Cardiac septum (tissue), 1 donor: ENCODE measurements around the gene PRKG1. TPM values are rescaled to one million over a fixed set of nuclear protein-coding genes. Genes with fewer than 3 reads are reported as not detected.

Experiments used
- DNase-seq: peaks from one replicate; pipeline ENCODE4 v3.0.0-alpha.2; 2020; ENCODE audit warnings: low spot score
- intact Hi-C: fragments of 100-400 bp; cut with DNase I; formaldehyde crosslinking; loops from one replicate; pipeline ENCODE4 v1.14.0; 2022
- total RNA-seq: library from RNA; stranded (reverse); fragmentation: NEBNext Ultra II Directional; extraction: Animal tissue kit (Norgen Biotek cat#: 25700); gene quantifications from one replicate; pipeline ENCODE4 v1.2.1, GENCODE V29; 2021
- donor health status: DM: no; HTN: no; CAD: no.

PRKG1 gene
- total RNA-seq, 1 donor from 2014 or later: 35.6 TPM

DNA sequence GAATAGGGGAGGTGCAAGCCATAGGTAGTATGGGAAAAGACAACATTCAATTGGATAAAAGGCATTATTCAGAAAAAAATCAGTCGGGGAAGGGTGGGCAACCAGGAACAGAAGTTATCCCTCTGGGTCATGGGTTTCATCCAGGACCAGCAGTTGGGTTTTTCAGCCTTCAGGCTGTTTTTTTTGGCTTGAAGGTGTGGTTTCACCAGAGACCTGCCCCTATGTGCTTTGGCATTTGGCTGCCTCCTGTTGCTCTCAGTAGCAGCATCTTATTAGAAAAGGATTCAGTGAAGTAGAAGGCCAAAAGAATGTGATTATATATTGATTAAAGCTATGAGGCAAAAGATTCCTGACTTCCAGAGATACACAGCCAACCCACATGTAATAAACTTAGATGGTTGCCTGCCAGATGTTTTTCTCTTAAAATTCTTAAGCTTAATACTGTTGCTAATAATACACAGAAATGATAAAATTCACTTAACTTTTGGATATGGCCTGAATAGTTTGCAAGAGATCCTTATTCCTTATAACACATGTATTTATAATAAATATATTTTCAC, 876.8 kb downstream of the PRKG1 start:
- intact Hi-C loops: loop anchor here (10.0 kb wide), 2 partner anchors 246 to 886 kb away; no protein-coding TSS in a partner anchor
- DNase-seq: no peak

DNA sequence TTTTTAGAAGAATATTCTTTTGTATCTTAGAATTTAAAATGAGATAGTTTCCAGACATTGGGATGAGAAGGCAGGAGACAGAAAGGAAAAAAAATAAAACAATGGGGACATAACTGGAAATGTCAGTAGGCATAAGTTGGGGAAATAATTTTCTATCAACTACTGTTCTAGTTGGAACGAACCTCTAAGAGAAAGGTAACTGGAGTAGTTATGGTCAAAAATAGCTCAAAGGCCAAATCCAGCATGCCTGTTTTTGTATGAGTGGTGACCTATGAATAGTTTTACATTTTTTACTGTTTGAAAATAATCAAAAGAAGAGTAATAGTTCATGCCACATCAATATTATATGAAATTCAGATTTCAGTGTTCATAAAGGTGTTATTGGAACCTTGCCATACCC, 877.3 kb downstream of the PRKG1 start:
- DNase-seq: no peak
- intact Hi-C loops: loop anchor here (10.0 kb wide), 2 partner anchors 247 to 887 kb away; no protein-coding TSS in a partner anchor

DNA sequence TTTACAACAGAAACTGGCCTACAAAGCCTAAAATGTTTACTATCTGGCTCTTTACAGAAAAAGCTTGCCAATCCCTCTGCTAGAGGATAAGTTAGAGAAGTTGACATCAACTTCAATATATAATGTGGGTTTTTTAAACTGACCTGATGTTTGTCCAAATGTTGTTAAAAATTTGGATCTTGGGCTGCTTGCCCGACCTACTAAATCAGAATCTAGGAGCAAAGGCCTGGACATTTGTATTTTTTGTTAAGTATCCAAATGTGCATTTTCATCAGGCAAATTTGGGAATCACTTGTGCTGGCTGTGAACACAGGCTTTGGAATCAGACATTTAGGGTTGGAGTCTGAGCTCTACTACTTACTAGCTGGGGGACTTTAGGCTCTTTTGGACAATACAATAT, 877.8 kb downstream of the PRKG1 start:
- intact Hi-C loops: loop anchor here (10.0 kb wide), 2 partner anchors 247 to 887 kb away; no protein-coding TSS in a partner anchor
- DNase-seq: no peak

GRCh38 chr10:51955696-51956095, 881.4 kb downstream of the PRKG1 start:
- intact Hi-C loops: loop anchor here (10.0 kb wide), 2 partner anchors 251 to 891 kb away; no protein-coding TSS in a partner anchor
- no peak for DNase-seq

DNA sequence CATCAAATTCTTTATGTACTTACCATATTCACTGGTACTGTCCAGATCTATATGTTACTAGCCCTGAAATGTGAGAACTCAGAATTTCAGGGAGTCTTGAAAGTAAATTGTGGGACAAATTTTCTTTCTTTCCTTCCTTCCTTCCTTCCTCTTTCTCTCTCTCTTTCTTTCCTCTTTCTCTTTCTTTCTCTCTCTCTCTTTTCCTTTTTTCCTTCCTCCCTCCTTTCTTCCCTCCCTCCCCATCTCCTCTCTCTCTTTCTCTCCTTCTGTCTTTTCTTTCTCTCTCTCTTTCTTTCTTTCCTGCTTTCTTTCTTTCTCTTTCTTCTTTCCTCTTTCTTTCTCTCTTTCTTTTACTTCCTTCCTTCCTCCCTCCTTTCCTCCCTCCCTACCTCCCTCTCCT, 882.5 kb downstream of the PRKG1 start:
- no peak for DNase-seq
- intact Hi-C loops: loop anchor here (10.0 kb wide), 2 partner anchors 252 to 892 kb away; no protein-coding TSS in a partner anchor

DNA sequence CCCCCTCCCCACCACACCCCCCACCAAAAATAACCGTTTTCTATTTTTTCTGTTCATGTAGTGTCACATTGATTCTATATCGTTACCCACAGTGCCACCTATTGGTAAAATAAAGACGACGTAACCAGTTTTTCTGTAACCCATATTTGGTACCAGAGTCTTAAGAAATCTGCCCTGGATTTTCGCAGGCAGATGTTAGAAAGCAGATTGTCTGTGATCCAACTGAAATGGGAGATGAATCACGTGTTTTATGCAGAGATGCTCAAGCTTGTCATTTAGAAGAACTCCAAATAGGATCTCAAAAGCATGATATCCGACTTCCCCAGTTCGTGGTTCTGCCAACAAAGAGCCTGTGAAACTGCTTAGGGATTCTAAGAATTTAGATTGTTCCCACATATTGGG, 886.2 kb downstream of the PRKG1 start:
- no peak for DNase-seq
- intact Hi-C loops: loop anchor here (10.0 kb wide), 1 partner anchor 254 kb away; no protein-coding TSS in a partner anchor

DNA sequence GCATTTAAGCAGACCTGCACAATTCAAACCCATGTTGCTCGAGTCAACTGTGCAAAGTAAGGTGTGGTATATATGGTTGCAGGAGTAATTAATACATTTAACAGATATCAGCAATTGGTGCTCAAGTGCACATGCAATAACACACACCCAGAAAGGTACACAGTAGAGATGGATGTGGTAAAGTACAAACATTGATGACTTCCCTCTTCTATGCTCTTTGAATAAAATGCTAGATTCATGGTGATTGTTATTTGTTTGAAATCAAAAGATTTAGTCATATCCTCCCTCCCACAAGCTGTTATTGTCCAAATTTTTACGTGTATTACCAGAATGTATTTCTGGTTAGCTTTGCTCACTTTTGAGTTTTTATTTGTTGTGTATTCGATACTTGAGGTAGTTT, 887.1 kb downstream of the PRKG1 start:
- intact Hi-C loops: loop anchor here (10.0 kb wide), 1 partner anchor 253 kb away; no protein-coding TSS in a partner anchor
- no peak for DNase-seq

DNA sequence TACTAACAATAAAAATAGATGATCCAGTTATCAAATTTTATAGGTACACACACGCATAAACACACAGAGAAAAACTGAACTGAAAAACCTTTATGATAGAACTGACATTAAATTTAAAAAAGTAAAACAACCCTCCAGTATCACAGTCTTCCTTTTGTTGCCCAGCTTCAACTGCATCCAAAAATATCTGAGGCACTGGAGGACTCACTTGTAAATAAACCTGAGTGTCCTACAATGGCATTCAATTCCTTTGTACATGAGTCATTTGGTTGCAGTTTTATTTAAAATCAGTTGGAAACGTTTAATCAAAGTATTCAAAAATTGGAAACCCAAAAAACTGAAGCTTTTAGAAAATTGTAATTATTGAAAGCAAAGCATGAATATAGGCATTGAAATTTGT, 890.3 kb downstream of the PRKG1 start:
- intact Hi-C loops: loop anchor here (10.0 kb wide), 1 partner anchor 250 kb away; no protein-coding TSS in a partner anchor
- no peak for DNase-seq

DNA sequence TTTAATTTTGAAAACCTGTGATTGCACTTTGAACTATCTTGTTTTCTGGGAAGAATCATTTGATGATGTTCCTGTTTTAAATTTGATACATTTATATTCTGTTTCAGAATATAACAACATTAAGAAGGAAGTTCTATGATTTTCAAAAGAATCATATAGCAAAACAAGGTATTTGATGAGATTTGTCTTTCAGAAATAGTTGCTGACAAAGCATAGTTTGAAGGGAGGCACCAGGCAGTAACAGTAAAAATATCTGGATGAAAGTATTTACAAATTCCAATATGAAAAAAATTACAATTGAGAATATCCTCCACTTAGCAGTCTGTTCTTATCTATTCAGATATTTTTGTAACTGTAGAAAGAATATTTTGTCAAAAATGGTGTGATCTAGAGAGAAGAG, 891.2 kb downstream of the PRKG1 start:
- intact Hi-C loops: loop anchor here (10.0 kb wide), 1 partner anchor 249 kb away; no protein-coding TSS in a partner anchor
- DNase-seq: no peak

- no peak for DNase-seq
- intact Hi-C loops: no loop called here
Measured at GRCh38 chr10:51972733-51973346, 898.6 kb downstream of the PRKG1 start.

- no peak for DNase-seq
- intact Hi-C loops: no loop called here
Measured at GRCh38 chr10:51980752-51981151, 906.5 kb downstream of the PRKG1 start.

DNA sequence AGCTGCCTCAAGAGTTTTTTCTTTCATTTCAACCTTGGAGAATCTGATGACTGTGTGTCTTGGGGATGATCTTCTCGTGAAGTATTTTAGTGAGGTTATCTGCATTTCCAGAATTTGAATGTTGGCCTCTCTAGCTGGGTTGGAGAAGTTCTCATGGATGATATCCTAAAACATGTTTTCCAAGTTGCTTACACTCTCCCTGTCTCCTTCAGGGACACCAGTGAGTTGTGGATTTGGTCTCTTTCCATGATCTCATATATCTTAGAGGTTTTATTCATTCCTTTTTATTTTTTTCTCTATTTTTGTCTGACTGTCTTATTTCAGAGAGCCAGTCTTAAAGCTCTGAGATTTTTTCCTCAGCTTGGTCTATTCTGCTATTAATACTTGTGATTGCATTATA, 907.4 kb downstream of the PRKG1 start:
- DNase-seq: no peak
- intact Hi-C loops: no loop called here

DNA sequence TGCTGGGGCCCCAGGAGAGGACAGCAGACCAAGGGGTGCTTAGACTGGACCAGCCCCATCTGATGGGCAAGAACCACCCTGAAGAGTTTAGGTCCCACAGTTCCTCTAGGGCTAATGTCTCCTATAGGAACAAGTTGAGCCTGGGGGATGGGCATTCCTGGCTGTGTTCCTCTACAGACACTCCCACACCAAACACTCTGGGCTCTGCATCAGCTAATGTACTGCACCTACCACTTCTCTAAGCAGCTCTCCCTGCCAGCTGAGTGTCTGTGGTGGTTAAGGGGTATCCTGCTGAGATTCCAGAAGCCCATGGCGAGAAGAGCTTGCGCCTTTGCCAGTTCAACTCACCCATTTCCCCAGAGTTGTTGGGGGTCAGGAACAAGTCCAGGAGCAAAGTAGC, 909.2 kb downstream of the PRKG1 start:
- intact Hi-C loops: no loop called here
- no peak for DNase-seq

GRCh38 chr10:51985336-51985735, 911.0 kb downstream of the PRKG1 start:
- no peak for DNase-seq
- intact Hi-C loops: no loop called here

DNA sequence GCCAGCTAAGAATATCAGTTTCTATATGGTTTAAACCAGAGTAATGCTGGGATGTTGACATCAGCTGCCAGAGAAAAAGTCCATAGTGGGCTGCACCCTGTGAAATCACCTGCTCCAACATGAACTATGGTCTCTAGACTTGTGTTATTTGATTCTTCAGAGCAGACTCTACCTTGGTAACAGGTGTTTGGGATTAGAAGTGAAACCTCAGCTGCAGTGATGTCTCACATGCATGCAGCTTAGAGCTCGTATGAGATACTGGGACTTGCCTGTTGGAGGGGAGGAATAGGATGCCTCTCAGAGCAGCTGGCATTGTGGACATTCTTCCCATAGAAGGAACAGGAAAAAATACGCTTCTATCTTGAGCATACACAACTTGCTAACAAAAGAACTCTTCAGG, 912.2 kb downstream of the PRKG1 start:
- intact Hi-C loops: no loop called here
- no peak for DNase-seq

- intact Hi-C loops: no loop called here
- DNase-seq: no peak
Measured at GRCh38 chr10:51993475-51993874, 919.2 kb downstream of the PRKG1 start.

- DNase-seq: no peak
- intact Hi-C loops: no loop called here
Measured at GRCh38 chr10:51999096-51999495, 924.8 kb downstream of the PRKG1 start.

- intact Hi-C loops: no loop called here
- DNase-seq: no peak
Measured at GRCh38 chr10:52004342-52004949, 930.2 kb downstream of the PRKG1 start.

GRCh38 chr10:52007091-52007490, 932.8 kb downstream of the PRKG1 start:
- no peak for DNase-seq
- intact Hi-C loops: no loop called here

DNA sequence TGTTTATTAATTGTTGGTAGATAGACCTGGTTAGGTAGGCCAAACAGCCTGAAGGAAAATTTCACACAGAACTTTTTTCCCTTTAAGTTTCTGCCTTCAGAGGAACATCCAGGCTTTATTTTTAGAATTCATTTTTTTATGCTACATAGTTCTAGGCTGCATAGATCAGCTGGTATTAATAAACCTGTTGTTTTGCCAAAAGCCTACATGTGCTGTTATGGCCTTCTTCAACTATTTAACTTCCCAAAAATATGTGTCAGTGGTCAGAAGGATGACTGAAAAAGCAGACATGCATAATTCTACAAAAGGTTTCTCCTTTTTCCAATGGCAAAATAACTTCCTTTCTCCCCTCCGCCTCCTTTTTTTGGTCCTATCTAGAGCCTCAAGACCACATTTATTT, 936.8 kb downstream of the PRKG1 start:
- intact Hi-C loops: no loop called here
- DNase-seq: no peak

GRCh38 chr10:52019077-52019555, 944.8 kb downstream of the PRKG1 start:
- no peak for DNase-seq
- intact Hi-C loops: no loop called here
